Skeletal muscle tissue (tissue), 4 donors: ENCODE data around the gene IL23R. TPM values are rescaled to one million over a fixed set of nuclear protein-coding genes. Genes with fewer than 3 reads are reported as not detected.

Experiments used
- H3K27ac ChIP-seq: one replicate; pipeline ENCODE4 v1.7.0; 2013; ENCODE audit warnings: mild to moderate bottlenecking, low read depth, low read length, inconsistent platforms
- H3K27me3 ChIP-seq, 3 donors: one replicate each; pipeline ENCODE4 v1.7.0; 2013; ENCODE audit warnings: low read length in 3 of 3; ENCODE audit not compliant: control insufficient read depth in 3 of 3, insufficient read depth in 3 of 3
- H3K36me3 ChIP-seq, 3 donors: one replicate each; pipeline ENCODE4 v1.7.0; 2013; ENCODE audit warnings: low read length in 3 of 3; ENCODE audit not compliant: control insufficient read depth in 3 of 3, insufficient read depth in 3 of 3
- H3K4me1 ChIP-seq, 3 donors: one replicate each; pipeline ENCODE4 v1.7.0; 2013; ENCODE audit warnings: low read length in 3 of 3, mild to moderate bottlenecking in 3 of 3; ENCODE audit not compliant: control insufficient read depth in 3 of 3, insufficient read depth in 3 of 3
- H3K4me3 ChIP-seq, 3 donors: one replicate each; pipeline ENCODE4 v1.7.0; 2013; ENCODE audit warnings: low read length in 3 of 3
- H3K9ac ChIP-seq, 3 donors: one replicate each; pipeline ENCODE4 v1.7.0; 2013; ENCODE audit warnings: low read length in 3 of 3, mild to moderate bottlenecking in 3 of 3, moderate library complexity in 2 of 3, low read depth in 1 of 3
- H3K9me3 ChIP-seq, 3 donors: one replicate each; pipeline ENCODE4 v1.7.0; 2013; ENCODE audit warnings: low read length in 3 of 3; ENCODE audit not compliant: control insufficient read depth in 3 of 3
- total RNA-seq: library from RNA; depleted of rRNA; stranded (reverse); fragments of >200 nt; gene quantifications from one replicate; pipeline ENCODE4 v1.2.3, GENCODE V29; 2014
- donor health status: Osteomylitis.

The IL23R gene
- total RNA-seq, 1 donor from 2014 or later = not detected

- H3K27me3 ChIP-seq = no peaks in the 10 kb centered on the region
- H3K4me3 ChIP-seq = no peak overlapping the region
- H3K9me3 ChIP-seq = no peaks in the 10 kb centered on the region
- no peaks in the 10 kb centered on the region for H3K36me3 ChIP-seq
- peaks cover 0 to 5% (median 0%) of the 10 kb centered on the region in 3 donors for H3K4me1 ChIP-seq
- H3K27ac ChIP-seq = no peak overlapping the region
- H3K9ac ChIP-seq = no peak overlapping the region
These were observed 90.9 kb downstream of the IL23R start for GRCh38 chr1:67257173-67257535.

- no peak overlapping the region for H3K4me3 ChIP-seq
- H3K4me1 ChIP-seq = peaks cover 0 to 3% (median 0%) of the 10 kb centered on the region in 3 donors
- H3K9ac ChIP-seq = no peak overlapping the region
- no peaks in the 10 kb centered on the region for H3K36me3 ChIP-seq
- no peaks in the 10 kb centered on the region for H3K27me3 ChIP-seq
- no peaks in the 10 kb centered on the region for H3K9me3 ChIP-seq
- no peak overlapping the region for H3K27ac ChIP-seq
These were observed 95.4 kb downstream of the IL23R start for GRCh38 chr1:67261680-67262079.

- Histone ChIP-seq H3K27me3 (no peaks in the 10 kb centered on the region), H3K36me3 (no peaks in the 10 kb centered on the region), H3K9me3 (no peaks in the 10 kb centered on the region), H3K9ac (no peak overlapping the region), H3K4me1 (no peaks in the 10 kb centered on the region), H3K27ac (no peak overlapping the region), H3K4me3 (no peak overlapping the region)
These were observed 96.5 kb downstream of the IL23R start for GRCh38 chr1:67262735-67263134.

GRCh38 chr1:67264152-67264551 is 97.9 kb downstream of the IL23R start:
- H3K36me3 ChIP-seq = no peaks in the 10 kb centered on the region
- H3K27me3 ChIP-seq = no peaks in the 10 kb centered on the region
- H3K4me3 ChIP-seq = no peak overlapping the region
- no peaks in the 10 kb centered on the region for H3K4me1 ChIP-seq
- H3K27ac ChIP-seq = no peak overlapping the region
- no peak overlapping the region for H3K9ac ChIP-seq
- no peaks in the 10 kb centered on the region for H3K9me3 ChIP-seq

- no peak overlapping the region for H3K4me3 ChIP-seq
- H3K9ac ChIP-seq = no peak overlapping the region
- no peaks in the 10 kb centered on the region for H3K27me3 ChIP-seq
- no peaks in the 10 kb centered on the region for H3K4me1 ChIP-seq
- no peaks in the 10 kb centered on the region for H3K36me3 ChIP-seq
- H3K9me3 ChIP-seq = no peaks in the 10 kb centered on the region
- H3K27ac ChIP-seq = no peak overlapping the region
These were observed 98.6 kb downstream of the IL23R start for GRCh38 chr1:67264899-67265298.

- no peak overlapping the region for H3K9ac ChIP-seq
- H3K4me1 ChIP-seq = no peaks in the 10 kb centered on the region
- no peak overlapping the region for H3K4me3 ChIP-seq
- no peak overlapping the region for H3K27ac ChIP-seq
- H3K27me3 ChIP-seq = no peaks in the 10 kb centered on the region
- peaks cover 0 to 9% (median 0%) of the 10 kb centered on the region in 3 donors for H3K9me3 ChIP-seq
- H3K36me3 ChIP-seq = no peaks in the 10 kb centered on the region
These were observed 102.8 kb downstream of the IL23R start for GRCh38 chr1:67269061-67269460.

GRCh38 chr1:67270541-67270940 is 104.3 kb downstream of the IL23R start:
- Histone ChIP-seq H3K36me3 (no peaks in the 10 kb centered on the region), H3K9ac (no peak overlapping the region), H3K27ac (no peak overlapping the region), H3K4me1 (no peaks in the 10 kb centered on the region), H3K9me3 (peaks cover 0 to 9% (median 0%) of the 10 kb centered on the region in 3 donors), H3K27me3 (no peaks in the 10 kb centered on the region), H3K4me3 (no peak overlapping the region)

GRCh38 chr1:67273591-67273990 is 107.3 kb downstream of the IL23R start:
- H3K27me3 ChIP-seq = no peaks in the 10 kb centered on the region

GRCh38 chr1:67274623-67275325 is 108.5 kb downstream of the IL23R start:
- no peaks in the 10 kb centered on the region for H3K27me3 ChIP-seq
- no peak overlapping the region for H3K27ac ChIP-seq
- no peak overlapping the region for H3K4me3 ChIP-seq
- no peaks in the 10 kb centered on the region for H3K4me1 ChIP-seq
- peaks cover 0 to 9% (median 0%) of the 10 kb centered on the region in 3 donors for H3K9me3 ChIP-seq
- H3K9ac ChIP-seq = no peak overlapping the region
- no peaks in the 10 kb centered on the region for H3K36me3 ChIP-seq

More at GRCh38 chr1:67273591-67273990, 107.3 kb downstream of the IL23R start:
- peaks cover 0 to 9% (median 0%) of the 10 kb centered on the region in 3 donors for H3K9me3 ChIP-seq
- no peaks in the 10 kb centered on the region for H3K4me1 ChIP-seq
- H3K9ac ChIP-seq = no peak overlapping the region
- no peak overlapping the region for H3K27ac ChIP-seq
- H3K4me3 ChIP-seq = no peak overlapping the region
- no peaks in the 10 kb centered on the region for H3K36me3 ChIP-seq

- Histone ChIP-seq H3K27ac (no peak overlapping the region), H3K4me3 (no peak overlapping the region), H3K9me3 (no peaks in the 10 kb centered on the region), H3K4me1 (no peaks in the 10 kb centered on the region), H3K36me3 (no peaks in the 10 kb centered on the region), H3K27me3 (no peaks in the 10 kb centered on the region), H3K9ac (no peak overlapping the region)
These were observed 114.4 kb downstream of the IL23R start for GRCh38 chr1:67280696-67281095.
